ENCODE measurements around the gene TTLL5. TPM values are rescaled to one million over a fixed set of nuclear protein-coding genes. Genes with fewer than 3 reads are reported as not detected.

The TTLL5 gene
- total and polyA plus RNA-seq, 2 of the 13 experiments (the other 11 are each of a cell fraction or from before 2014, with no cell fraction given), result 11.8 to 18.8 TPM

- TF ChIP-seq DR1 (CRISPR knock-in tag; IDR thresholded peaks at IDR 0.05) (no peak), GZF1 (CRISPR knock-in tag; IDR thresholded peaks at IDR 0.05) (no peak), CEBPG (CRISPR knock-in tag; IDR thresholded peaks at IDR 0.05) (peak; percentile 71), ZNF264 (CRISPR knock-in tag; IDR thresholded peaks at IDR 0.05) (no peak), HNF1A (IDR thresholded peaks at IDR 0.05; ENCODE audit: low read depth) (no peak), HNF1A (CRISPR knock-in tag; IDR thresholded peaks at IDR 0.05; ENCODE audit: borderline replicate concordance) (no peak), ELF1 (CRISPR knock-in tag; IDR thresholded peaks at IDR 0.05) (no peak), E2F5 (CRISPR knock-in tag; conservative IDR thresholded peaks at IDR 0.05) (no peak), ZBTB38 (CRISPR knock-in tag; IDR thresholded peaks at IDR 0.05) (no peak), ZBTB14 (CRISPR knock-in tag; IDR thresholded peaks at IDR 0.05) (no peak), ATF2 (CRISPR knock-in tag; IDR thresholded peaks at IDR 0.05) (no peak), NR2F6 (IDR thresholded peaks at IDR 0.05) (no peak), NR2F6 (CRISPR knock-in tag; IDR thresholded peaks at IDR 0.05) (no peak), ZC3H4 (CRISPR knock-in tag; IDR thresholded peaks at IDR 0.05; ENCODE audit: borderline replicate concordance) (no peak), CHCHD3 (CRISPR knock-in tag; IDR thresholded peaks at IDR 0.05) (no peak), ZNF335 (CRISPR knock-in tag; IDR thresholded peaks at IDR 0.05) (no peak), ZNF556 (CRISPR knock-in tag; IDR thresholded peaks at IDR 0.05; ENCODE audit: borderline replicate concordance) (no peak), ELF3 (CRISPR knock-in tag; IDR thresholded peaks at IDR 0.05) (no peak), POGZ (CRISPR knock-in tag; IDR thresholded peaks at IDR 0.05) (no peak), RCOR2 (CRISPR knock-in tag; IDR thresholded peaks at IDR 0.05) (no peak), BHLHE40 (IDR thresholded peaks at IDR 0.05; ENCODE audit: low read length) (no peak), NFYC (CRISPR knock-in tag; IDR thresholded peaks at IDR 0.05) (no peak)
Observed at GRCh38 chr14:75861161-75861621, 200.1 kb downstream of the TTLL5 start (continued).
